UCSD-AML1 (cell line): ENCODE data around the gene PRXL2C.
A peak's percentile ranks its signal among the peaks of the same experiment; 100 is the strongest.
"Not testable (repeated sequence)": the region's sequence is repeated elsewhere in the genome, so short reads cannot be mapped to it uniquely, and the experiment has no call there.

Source experiments
- DNase-seq: peaks from one replicate; lab custom pipeline; 2025; ENCODE audit not compliant: unreplicated experiment; lab: John Stamatoyannopoulos, UW

Gene PRXL2C, protein sequence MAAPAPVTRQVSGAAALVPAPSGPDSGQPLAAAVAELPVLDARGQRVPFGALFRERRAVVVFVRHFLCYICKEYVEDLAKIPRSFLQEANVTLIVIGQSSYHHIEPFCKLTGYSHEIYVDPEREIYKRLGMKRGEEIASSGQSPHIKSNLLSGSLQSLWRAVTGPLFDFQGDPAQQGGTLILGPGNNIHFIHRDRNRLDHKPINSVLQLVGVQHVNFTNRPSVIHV

DNA sequence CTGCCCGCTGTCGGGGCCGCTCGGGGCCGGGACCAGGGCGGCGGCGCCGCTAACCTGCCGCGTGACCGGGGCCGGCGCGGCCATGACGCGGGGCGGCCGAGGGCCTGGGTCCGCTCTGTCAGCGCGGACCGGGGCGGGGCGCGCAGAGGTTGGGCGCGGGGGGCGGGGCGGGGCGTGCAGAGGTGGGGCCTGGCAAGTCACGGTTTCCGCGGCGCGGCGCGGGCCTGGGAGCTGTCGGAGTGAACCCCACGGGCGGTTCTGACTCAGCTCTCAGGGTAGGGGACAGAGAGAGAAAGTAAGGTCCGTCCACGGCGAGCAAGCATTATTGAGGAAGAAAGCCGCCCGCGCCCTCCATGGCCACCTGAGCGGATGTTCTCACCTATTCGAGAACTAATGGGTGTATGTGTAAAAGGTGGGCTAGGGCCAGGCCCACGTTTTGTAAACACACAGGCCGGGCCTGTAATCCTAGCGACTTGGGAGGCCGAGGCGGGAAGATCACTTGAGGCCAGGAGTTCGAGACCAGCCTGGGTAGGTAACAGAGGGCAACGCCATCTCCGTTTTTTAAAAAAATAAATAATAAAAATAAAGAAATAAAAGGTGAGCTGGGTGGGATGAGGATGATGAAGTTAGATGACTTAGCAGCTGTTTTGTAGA, at the start of gene PRXL2C:
Gene PRXL2C, minus strand, starts transcription at position 120 of the 654 bp plus-strand sequence. Its CDS starts 36 bp downstream, at position 84.
- peak; percentile 80 for DNase-seq

DNA sequence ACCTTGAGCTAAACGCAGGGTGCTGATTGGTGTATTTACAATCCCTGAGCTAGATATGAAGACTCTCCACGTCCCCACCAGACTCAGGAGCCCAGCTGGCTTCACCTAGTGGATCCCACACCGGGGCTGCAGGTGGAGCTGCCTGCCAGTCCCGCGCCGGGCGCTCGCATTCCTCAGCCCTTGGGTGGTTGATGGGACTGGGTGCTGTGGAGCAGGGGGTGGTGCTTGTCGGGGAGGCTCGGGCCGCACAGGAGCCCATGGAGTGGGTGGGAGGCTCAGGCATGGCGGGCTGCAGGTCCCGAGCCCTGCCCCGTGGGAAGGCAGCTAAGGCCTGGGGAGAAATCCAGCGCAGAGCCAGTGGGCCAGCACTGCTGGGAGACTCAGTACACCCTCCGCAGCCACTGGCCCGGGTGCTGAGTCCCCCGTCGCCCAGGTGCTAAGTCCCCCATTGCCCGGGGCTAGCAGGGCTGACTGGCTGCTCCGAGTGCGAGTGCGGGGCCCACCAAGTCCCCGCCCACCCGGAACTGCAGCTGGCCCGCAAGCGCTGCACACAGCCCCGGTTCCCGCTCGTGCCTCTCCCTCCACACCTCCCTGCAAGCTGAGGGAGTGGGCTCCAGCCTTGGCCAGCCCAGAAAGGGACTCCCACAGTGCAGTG, 45.7 kb upstream of the PRXL2C start:
- not testable (repeated sequence) for DNase-seq

DNA sequence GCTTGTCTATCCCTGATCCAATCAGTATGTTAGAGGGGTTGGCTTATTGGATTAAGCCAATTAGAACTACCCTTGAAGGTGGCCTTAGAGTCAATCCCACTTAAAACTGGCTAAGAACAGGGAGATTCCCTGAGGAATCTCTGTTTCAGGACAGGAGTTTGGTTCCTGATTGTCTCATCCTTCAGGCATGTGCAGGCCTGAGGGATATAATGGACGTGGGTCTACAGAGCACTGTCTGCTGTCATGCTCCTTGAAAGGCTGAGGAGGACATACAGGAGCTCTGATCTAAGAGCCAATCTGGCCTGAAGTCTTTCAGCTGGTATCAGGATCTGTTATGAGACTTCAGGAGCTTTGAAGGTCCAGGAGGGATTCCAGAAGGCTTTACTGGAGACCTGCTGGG, 36.2 kb upstream of the PRXL2C start:
- no peak for DNase-seq

DNA sequence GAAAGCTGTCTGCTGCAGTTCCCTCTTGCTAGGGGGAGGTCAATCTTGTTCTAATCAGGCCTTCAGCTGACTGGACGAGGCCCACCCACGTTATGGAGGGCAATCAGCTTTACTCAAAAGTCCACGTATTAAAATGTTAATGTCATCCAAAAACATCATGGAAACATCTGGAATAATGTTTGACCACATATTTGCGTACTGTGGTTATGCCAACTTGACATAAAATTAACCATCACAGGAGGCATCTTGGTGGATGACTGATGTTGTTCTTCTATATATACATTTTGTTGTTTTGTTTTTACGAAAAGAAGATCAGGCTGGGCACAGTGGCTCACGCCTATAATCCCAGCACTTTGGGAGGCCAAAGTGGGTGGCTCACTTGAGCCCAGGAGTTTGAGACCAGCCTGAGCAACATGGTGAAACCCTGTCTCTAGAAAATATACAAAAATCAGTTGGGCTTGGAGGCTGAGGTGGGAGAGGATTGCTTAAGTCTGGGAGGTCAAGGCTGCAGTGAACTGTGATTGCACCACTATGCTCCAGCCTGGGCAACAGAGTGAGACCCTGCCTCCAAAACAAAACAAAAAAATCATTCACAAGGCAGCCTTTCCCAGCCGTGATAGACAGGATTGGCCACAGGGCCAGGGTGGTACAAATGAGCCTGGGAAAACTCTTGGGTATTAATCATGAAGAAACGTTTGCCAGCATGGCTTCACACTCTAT, 33.8 kb upstream of the PRXL2C start:
- DNase-seq, result no peak

DNA sequence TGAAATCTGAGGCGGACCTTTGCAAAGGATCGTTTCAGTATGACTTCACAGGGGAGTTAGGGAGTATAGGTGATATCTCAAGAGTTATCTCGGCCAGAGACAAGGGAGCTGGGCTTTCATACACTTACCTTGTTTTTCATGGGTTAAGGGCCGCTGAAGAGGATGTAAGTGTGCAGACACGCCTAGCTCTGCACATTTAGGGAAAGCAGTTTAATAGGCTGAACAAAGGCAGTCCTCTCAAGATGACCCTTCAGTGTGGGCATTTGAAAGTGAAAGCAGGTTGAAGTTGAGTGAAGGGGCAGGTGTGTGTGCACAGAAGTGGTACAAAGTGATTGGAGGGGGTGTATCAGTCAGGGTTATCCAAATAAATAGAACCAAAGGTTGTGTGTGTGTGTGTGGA, 33.1 kb upstream of the PRXL2C start:
- no peak for DNase-seq

DNA sequence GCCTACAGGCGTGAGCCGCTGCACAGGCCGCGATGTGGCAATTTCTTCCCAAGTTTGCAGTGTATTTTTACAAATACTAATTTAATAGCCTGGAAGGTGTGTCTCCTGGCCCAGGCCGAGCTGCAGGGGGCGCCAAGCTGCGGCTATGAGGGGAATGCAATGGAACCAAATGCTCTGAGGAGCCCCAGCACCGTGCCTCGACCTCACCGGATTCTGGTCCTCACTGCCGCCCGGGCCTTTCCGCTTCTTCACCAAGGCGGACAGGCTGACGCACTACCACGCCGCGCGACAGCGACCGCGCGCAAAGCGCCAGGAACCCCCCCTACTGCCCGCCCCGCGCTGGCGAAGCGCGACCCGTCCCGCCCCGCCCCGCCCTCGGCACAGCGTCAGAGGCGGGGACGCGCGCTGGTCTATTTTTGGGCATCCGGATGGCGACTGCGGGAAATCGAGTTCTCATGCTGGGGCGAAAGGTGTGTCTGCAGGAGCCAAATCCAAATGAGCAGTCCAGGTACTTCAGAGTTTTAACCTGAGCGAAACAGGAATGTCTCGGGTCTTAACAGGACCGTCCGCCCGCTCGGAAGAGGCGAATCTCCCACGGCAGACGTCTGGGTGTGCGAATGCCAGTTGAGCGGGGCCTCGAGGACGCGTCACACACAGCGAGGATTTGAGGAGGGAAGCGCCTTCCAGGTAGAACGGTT, 31.7 kb upstream of the PRXL2C start:
- DNase-seq, result no peak

DNA sequence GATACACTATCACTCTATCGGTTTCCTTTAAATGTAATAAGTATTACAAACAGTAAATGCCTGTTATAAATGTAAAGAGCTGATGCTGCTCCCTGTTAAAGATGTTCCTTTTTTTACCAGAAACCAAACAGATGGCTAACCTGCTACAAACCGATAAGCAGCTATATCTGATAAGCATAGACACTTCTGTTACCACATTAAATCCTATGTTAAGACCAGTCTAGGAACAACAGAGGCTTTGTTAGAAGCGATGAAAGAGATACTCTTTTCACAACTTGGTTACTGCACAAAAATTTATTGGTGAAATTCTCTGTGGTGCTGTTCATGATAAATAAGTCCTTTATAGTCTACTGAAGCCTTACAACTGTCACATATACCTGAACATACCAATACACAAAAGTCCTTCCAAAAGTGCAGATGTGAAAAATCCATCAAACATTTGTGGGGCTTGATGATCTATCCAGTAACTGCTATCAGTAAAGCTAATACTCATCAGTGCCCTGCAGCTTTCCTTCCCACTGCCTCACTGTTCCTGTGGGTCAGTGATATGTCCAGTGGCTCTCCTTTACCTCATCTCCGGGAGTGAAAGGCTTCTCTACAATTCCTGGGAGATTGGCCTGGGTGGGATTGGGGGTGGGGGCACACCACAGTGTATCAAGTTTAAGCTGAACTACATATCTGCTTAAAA, 25.8 kb upstream of the PRXL2C start:
- no peak for DNase-seq

DNA sequence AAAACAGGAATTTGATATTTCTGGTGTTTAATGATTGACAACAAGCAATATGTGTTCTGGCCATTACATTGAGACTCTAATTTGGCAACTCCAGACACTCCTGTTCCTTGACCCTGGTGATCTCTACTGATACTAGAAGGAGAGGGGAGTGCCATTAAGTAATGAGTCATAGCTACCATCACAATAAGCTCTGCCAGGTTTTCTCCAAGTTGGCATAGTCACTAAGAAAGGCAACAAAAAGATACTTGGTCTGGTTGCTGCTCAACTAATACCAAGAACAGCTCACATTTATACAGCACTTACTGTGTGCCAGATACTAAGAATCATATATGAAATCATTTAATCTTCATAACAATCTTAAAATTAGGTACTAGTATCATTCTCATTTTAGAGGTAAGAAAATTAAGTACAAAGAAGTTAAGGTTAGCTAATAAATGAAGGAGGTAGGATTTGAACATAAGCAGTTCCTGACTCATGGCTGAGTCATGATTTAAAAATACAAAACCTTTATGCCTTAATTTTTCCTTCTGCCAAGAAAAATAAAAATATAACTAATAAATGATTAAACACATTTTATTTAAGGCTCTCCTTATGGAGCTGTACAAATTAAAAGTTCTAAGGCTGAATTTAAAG, 19.9 kb upstream of the PRXL2C start:
- no peak for DNase-seq

DNA sequence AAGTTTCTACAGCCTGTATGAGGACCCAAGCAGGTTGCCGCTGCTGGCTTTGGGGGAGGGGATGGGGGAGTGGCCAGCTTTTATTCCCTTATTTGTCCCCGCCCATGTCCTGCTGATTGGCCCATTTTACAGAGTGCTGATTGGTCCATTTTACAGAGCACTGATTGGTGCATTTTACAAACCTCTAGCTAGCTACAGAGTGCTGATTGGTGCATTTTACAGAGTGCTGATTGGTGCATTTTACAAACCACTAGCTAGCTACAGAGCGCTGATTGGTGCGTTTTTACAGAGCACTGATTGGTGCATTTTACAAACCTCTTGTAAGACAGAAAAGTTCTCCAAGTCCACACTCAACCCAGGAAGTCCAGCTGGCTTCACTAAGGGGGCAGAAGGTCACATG, 18.7 kb upstream of the PRXL2C start:
- not testable (repeated sequence) for DNase-seq

DNA sequence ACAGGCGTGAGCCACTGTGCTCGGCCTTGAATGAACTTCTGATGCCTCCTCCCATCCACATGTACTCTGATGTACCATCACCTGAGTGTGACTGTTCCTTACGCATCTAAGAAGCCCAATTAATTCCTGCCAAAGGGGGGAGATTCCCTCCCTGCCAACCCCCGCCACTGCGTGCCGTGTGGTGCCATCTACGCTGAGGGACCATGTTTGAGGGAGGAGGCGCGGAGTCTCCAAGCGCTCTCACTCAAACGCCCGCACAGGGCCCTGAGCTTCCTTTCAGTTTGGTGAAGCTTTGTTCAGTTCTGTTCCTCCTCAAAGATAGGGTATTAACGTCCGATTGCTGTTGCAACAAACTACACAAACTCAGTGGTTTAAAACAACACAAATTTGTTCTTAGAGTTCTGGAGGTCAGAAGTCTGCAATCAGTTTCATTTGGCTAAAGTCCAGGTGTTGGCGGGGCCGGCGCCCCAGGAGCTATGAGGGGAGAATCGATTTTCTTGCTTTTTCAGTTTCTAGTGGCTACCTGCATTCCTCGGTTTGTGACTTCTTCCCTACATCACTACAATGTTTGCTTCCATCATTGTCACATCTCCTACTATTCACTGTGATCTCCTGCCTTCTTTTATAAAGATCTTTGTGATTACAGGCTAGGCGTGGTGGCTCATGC, 13.9 kb upstream of the PRXL2C start:
- DNase-seq, result no peak

DNA sequence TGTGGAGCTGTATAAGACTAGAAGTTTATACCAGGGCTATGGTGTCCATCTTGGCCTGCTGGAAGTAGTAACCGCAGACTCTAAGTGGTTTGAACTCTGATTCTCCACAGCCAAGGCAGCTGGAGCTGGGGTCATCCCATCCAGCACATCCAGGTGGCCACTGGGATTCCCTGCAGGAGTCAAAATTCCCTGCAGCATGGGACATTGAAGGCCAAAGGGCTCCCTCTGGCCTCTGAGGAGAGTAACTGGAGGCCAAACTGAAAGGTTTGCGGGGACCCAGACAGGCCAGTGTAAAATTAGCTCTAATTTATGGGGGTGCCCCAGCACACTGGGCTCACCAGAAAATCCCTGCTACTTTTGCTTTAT, 12.2 kb upstream of the PRXL2C start:
- no peak for DNase-seq

DNA sequence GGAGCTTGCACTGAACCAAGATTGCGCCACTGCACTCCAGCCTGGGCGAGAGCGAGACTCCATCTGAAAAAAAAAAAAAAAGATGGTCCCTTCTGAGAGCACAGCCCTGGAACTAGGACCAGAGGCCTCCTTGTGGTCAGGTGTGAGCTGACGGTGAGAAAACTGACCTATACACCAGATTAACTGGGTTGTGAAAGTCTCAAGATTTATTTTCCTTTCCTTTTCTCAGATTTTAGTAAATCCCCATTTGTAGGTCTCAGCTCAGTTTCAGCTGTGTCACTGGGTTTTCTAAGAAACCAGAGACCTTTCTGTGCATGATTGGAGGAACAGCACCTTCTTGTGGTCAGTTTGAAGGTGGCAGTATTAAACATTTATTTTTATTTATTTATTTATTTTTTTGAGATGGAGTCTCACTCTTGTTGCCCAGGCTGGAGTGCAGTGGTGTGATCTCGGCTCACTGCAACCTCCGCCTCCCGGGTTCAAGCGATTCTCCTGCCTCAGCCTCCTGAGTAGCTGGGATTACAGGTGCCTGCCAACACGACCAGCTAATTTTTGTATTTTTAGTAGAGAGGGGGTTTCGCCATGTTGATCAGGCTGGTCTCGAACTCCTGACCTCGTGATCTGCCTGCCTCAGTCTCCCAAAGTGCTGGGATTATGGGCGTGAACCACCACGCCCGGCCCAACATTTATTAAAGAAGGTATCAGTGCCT, 11.7 kb upstream of the PRXL2C start:
- DNase-seq, result not testable (repeated sequence)

DNA sequence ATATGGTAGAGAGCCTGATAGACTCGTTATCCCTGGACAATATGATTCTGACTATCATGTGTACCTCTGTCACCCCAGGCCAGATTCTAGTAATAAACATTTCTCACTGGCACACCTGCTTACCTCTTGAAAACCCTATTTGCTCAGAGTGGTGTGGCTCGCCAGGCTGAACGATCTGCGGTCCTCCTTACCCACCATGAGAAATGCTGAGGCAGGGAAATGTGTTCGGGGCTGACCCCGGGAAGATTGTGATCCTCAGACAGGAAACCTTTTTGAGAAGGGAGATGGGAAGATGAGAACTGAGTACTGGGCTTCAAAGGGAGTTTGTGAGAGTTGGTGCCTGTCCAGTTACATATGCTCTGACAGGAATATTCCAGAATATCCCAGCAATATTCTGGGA, 10.7 kb upstream of the PRXL2C start:
- no peak for DNase-seq

DNA sequence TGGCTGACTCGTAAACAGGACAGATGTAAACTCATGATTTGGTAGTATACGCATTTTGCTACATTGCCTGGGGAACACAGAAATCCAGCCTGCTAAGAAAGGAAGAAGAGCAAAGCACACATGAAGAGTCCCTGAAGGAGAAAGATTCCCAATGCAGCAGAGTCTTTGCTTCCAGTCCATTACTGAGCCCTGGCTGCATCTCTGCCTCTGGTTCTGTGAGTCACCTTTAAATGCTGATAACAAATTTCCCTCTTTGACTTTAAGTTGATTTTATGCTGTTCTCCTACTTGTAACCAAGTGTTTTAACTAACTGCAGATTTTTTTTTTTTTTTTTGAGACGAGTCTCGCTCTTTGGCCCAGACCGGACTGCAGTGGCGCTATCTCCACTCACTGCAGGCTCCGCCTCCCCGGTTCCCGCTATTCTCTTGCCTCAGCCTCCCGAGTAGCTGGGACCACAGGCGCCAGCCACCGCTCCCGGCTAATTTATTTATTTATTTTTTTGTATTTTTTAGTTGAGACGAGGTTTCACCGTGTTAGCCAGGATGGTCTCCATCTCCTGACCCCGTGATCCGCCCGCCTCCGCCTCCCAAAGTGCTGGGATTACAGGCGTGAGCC, 8.5 kb upstream of the PRXL2C start:
- DNase-seq, result no peak

DNA sequence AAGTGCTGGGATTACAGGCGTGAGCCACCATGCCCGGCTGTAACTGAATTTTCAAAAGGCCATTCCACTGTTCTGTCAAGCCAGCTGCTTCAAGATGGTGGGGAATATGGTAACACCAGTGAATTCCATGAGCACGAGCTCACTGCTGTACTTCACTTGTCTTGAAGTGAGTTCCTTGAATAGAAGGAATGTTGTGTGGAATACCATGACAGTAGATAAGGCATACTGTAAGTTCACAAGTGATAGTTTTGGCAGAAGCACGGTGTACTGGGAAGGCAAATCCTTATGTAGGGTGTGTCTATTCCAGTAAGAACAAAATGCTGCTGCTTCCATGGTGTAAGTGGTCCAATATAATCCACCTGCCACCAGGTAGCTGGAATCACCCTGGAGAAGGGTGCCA, 6.6 kb upstream of the PRXL2C start:
- no peak for DNase-seq

DNA sequence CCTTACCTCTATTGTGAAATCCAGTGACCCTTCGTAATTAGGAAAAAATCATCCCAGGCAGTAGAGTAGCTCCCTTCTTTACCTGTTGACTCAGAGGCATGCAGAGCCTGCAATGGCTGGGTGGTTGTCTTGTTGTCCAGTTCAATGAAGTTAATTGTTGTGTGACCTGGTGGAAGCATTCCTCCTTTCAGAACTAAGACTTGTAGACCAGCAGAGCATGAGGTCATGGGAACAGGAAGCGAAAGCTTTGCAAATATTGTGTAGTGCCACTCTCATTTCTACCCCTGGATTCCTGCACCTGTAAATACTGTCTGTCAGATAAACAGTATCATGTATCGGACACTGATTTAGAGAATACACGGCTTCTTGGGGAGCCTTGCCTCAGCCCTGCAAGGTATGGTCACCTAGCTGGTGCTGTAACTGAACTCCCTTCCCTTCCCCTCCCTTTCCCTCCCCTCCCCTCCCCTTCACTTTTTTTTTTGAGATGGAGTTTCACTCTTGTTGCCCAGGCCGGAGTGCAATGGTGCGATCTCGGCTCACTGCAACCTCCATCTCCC, 5.7 kb upstream of the PRXL2C start:
- DNase-seq, result no peak

DNA sequence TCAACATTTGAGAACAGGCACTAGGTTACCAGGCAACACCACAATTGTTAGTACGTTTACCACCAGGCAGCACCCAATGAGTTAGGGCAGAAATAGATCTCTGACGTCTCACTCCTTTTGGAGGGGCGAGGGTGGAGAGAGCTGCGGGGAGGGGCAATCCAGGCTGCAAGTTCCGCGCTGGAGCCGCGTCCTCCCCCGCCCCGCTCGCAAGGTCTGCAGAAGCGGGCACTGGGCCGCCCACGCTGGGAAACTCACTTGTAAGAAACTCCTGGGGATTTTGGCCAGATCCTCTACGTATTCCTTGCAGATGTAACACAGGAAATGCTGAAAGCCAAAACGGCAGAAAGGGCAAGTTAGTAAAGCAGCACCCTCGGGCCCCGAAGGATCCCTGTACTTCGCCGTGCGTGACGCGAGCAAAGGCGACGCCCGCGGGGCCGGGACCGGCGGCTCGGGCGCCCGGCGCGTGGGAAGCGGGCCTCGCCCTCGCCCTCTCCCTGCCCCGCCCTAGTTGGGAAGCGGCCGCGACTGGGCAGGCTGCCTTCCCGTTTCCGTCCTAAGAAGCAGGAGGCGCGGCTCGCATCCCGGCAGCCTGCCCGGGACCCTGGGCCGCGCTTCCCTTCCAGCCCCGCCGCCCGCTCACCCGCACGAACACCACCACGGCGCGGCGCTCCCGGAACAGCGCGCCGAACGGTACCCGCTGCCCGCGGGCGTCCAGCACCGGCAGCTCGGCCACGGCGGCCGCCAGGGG, 493 bp downstream of the PRXL2C start:
- DNase-seq, result peak; percentile 76

DNA sequence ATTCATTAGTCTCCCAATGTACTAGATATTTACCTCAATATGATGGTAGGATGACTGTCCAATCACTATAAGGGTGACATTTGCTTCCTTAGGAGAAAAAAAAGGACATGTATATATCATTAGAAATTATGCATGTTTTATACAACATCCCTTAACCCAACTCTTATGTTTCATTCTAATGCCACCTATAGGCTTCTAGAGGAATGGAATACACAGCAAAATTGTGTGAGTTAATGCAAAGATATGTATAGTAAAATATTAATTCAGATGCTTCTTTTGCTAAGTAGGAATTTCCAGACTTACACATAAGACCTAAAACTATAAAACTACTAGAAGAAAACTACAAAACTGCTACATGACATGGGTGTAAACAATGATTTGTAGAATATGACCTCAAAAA, 3.5 kb downstream of the PRXL2C start:
- DNase-seq, result no peak
